ENCODE results near the gene KIF2C. TPM values are rescaled to one million over a fixed set of nuclear protein-coding genes. Genes with fewer than 3 reads are reported as not detected.
A peak's percentile ranks its signal among the peaks of the same experiment; 100 is the strongest.
"Not testable (repeated sequence)": the region's sequence is repeated elsewhere in the genome, so short reads cannot be mapped to it uniquely, and the experiment has no call there.

Gene KIF2C
- total RNA-seq: 3.5 TPM

GRCh38 chr1:44739307-44740178 lies at the start of gene KIF2C:
Gene KIF2C (plus strand): TSS chr1:44739837. CDS start chr1:44739933, 96 bp downstream.
- peak; percentile 97 for DNase-seq (ENCODE audit: low spot score)

- no peak for DNase-seq (ENCODE audit: low spot score)
These were observed 46.5 kb upstream of the KIF2C start for GRCh38 chr1:44693159-44693558.

GRCh38 chr1:44693900-44694299 lies 45.7 kb upstream of the KIF2C start:
- no peak for DNase-seq (ENCODE audit: low spot score)

GRCh38 chr1:44694863-44695478 lies 44.7 kb upstream of the KIF2C start:
- DNase-seq (ENCODE audit: low spot score): no peak

GRCh38 chr1:44695671-44696070 lies 44.0 kb upstream of the KIF2C start:
- DNase-seq (ENCODE audit: low spot score): no peak

- no peak for DNase-seq (ENCODE audit: low spot score)
These were observed 43.5 kb upstream of the KIF2C start for GRCh38 chr1:44696101-44696500.

GRCh38 chr1:44696789-44697345 lies 42.8 kb upstream of the KIF2C start:
- DNase-seq (ENCODE audit: low spot score): no peak

GRCh38 chr1:44698138-44698537 lies 41.5 kb upstream of the KIF2C start:
- DNase-seq (ENCODE audit: low spot score): no peak

- not testable (repeated sequence) for DNase-seq (ENCODE audit: low spot score)
These were observed 40.3 kb upstream of the KIF2C start for GRCh38 chr1:44699375-44699774.

- no peak for DNase-seq (ENCODE audit: low spot score)
These were observed 39.1 kb upstream of the KIF2C start for GRCh38 chr1:44700573-44700972.

GRCh38 chr1:44701141-44701573 lies 38.5 kb upstream of the KIF2C start:
- no peak for DNase-seq (ENCODE audit: low spot score)

GRCh38 chr1:44705470-44705869 lies 34.2 kb upstream of the KIF2C start:
- no peak for DNase-seq (ENCODE audit: low spot score)

GRCh38 chr1:44705938-44706337 lies 33.7 kb upstream of the KIF2C start:
- no peak for DNase-seq (ENCODE audit: low spot score)

- DNase-seq (ENCODE audit: low spot score): no peak
These were observed 32.3 kb upstream of the KIF2C start for GRCh38 chr1:44707112-44707881.

- no peak for DNase-seq (ENCODE audit: low spot score)
These were observed 31.4 kb upstream of the KIF2C start for GRCh38 chr1:44707959-44708831.

GRCh38 chr1:44713321-44713781 lies 26.3 kb upstream of the KIF2C start:
- DNase-seq (ENCODE audit: low spot score): no peak

GRCh38 chr1:44714532-44714931 lies 25.1 kb upstream of the KIF2C start:
- no peak for DNase-seq (ENCODE audit: low spot score)

GRCh38 chr1:44714944-44715571 lies 24.6 kb upstream of the KIF2C start:
- DNase-seq (ENCODE audit: low spot score): peak; percentile 81

GRCh38 chr1:44717156-44717555 lies 22.5 kb upstream of the KIF2C start:
- no peak for DNase-seq (ENCODE audit: low spot score)

GRCh38 chr1:44717653-44718052 lies 22.0 kb upstream of the KIF2C start:
- no peak for DNase-seq (ENCODE audit: low spot score)
